Measurements from ENCODE around the gene PRSS21. TPM values are rescaled to one million over a fixed set of nuclear protein-coding genes. Genes with fewer than 3 reads are reported as not detected.

Gene PRSS21
- total RNA-seq, 1 donor from 2014 or later = 17.1 TPM

GRCh38 chr16:2830355-2830695 is 13.3 kb downstream of the PRSS21 start:
- intact Hi-C loops (cut with DNase I) = no loop called here
- DNase-seq (peak; percentile 47), ATAC-seq (no peak)
- Histone ChIP-seq H3K4me3 (no peak overlapping the region), H3K27ac (no peak overlapping the region), H3K36me3 (no peaks in the 10 kb centered on the region), H3K27me3 (no peaks in the 10 kb centered on the region), H3K4me1 (peaks cover 6% of the 10 kb centered on the region), H3K9me3 (no peaks in the 10 kb centered on the region)
- TF ChIP-seq CTCF (IDR thresholded peaks at IDR 0.05) = no peak

GRCh38 chr16:2831203-2831602 is 14.2 kb downstream of the PRSS21 start:
- ATAC-seq (no peak), DNase-seq (peak; percentile 53)
- H3K27ac ChIP-seq = no peak overlapping the region
- H3K4me3 ChIP-seq = no peak overlapping the region
- H3K4me1 ChIP-seq = peaks cover 6% of the 10 kb centered on the region
- H3K36me3 ChIP-seq = no peaks in the 10 kb centered on the region
- no peak for TF ChIP-seq CTCF (IDR thresholded peaks at IDR 0.05)
- H3K9me3 ChIP-seq = no peaks in the 10 kb centered on the region
- intact Hi-C loops (cut with DNase I) = no loop called here
- H3K27me3 ChIP-seq = no peaks in the 10 kb centered on the region

- ATAC-seq = no peak
- Histone ChIP-seq H3K4me1 (peaks cover 6% of the 10 kb centered on the region), H3K9me3 (no peaks in the 10 kb centered on the region), H3K27me3 (no peaks in the 10 kb centered on the region), H3K27ac (no peak overlapping the region), H3K36me3 (no peaks in the 10 kb centered on the region), H3K4me3 (no peak overlapping the region)
- peak; percentile 25 for DNase-seq
- TF ChIP-seq CTCF (IDR thresholded peaks at IDR 0.05) = no peak
- intact Hi-C loops (cut with DNase I) = no loop called here
These were observed 16.7 kb downstream of the PRSS21 start for GRCh38 chr16:2833776-2834175.

- Histone ChIP-seq H3K27ac (no peak overlapping the region), H3K27me3 (no peaks in the 10 kb centered on the region), H3K4me1 (peaks cover 2% of the 10 kb centered on the region), H3K36me3 (no peaks in the 10 kb centered on the region), H3K4me3 (no peak overlapping the region), H3K9me3 (no peaks in the 10 kb centered on the region)
- intact Hi-C loops (cut with DNase I) = no loop called here
- TF ChIP-seq CTCF (IDR thresholded peaks at IDR 0.05) = no peak
- ATAC-seq = no peak
- no peak for DNase-seq
These were observed 17.9 kb downstream of the PRSS21 start for GRCh38 chr16:2834968-2835367.

- H3K27ac ChIP-seq = peak overlapping the region; percentile 45
- DNase-seq (peak; percentile 78), ATAC-seq (peak; percentile 76)
- no peaks in the 10 kb centered on the region for H3K9me3 ChIP-seq
- intact Hi-C loops (cut with DNase I) = no loop called here
- TF ChIP-seq CTCF (IDR thresholded peaks at IDR 0.05) = no peak
- H3K27me3 ChIP-seq = peaks cover 3% of the 10 kb centered on the region
- H3K36me3 ChIP-seq = no peaks in the 10 kb centered on the region
- H3K4me1 ChIP-seq = no peaks in the 10 kb centered on the region
- no peak overlapping the region for H3K4me3 ChIP-seq
These were observed 18.8 kb downstream of the PRSS21 start for GRCh38 chr16:2835638-2836493.

All from upper lobe of right lung (tissue), 1 donor.